HG03378 (cell line): ENCODE data around the gene COL1A2.
A peak's percentile ranks its signal among the peaks of the same experiment; 100 is the strongest.

Experiments
- ATAC-seq: cut with Tn5 transposase; IDR thresholded peaks from one replicate; pipeline ENCODE4 v1.9.1; 2021; ENCODE audit warnings: mild to moderate bottlenecking, moderate library complexity; ENCODE audit not compliant: unreplicated experiment

The COL1A2 gene

DNA sequence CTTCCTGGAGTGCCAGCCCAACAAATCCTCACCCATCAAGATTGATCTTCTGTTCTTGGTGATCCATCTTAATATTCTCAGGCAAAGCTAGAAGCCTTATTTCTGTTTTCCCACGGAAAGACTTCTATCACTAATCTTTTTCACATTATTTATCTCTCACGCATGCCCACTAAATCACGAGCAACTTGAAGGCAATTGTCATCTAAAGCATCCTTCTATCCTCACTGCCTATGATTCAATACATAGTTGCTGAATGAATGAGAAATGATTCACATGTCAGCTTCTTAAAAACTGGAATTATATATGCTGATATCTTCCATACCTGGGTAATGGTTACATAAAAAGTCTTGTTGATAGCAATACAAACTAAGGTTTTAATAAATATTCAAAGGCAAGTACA, 12.6 kb upstream of the COL1A2 start:
- ATAC-seq, result no peak

GRCh38 chr7:94382746-94383145, 11.9 kb upstream of the COL1A2 start:
- ATAC-seq, result no peak

DNA sequence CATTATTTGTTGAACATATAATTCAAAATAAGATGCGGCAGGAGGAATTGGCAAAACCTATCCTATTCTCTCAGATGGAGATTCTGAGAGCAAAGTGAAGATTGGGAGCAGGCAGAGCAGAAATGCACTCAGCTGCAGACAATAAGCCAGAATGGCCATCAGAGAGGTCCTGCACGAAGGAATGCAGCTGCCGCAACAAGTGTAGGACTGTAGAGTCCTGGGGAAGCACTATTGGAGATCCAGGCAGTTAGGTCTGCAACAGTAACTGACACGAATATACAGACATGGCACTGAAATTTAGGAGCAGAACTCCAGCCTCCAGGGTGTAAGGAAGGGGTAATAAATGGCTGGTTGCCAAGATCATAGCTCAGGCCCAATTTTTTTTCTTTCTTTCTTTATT, 10.4 kb upstream of the COL1A2 start:
- ATAC-seq, result no peak

DNA sequence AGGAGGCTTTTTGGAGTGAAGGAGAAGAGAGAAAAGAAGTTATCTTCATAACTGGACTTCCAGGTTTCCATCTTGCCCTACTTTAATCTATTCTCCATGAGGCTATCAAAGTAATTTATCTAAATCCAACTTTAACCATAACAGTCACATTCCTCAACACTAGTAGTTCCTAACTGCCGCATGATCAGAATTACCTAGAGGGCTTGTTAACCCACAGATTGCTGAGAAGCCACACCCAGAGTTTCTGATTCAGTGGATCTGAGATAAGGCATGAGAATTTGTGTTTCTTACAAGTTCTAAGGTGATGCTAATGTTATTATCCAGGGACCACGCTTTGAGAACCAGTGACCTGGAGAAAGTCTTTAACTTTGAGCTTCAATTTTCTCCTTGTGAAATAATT, 8.3 kb upstream of the COL1A2 start:
- no peak for ATAC-seq

DNA sequence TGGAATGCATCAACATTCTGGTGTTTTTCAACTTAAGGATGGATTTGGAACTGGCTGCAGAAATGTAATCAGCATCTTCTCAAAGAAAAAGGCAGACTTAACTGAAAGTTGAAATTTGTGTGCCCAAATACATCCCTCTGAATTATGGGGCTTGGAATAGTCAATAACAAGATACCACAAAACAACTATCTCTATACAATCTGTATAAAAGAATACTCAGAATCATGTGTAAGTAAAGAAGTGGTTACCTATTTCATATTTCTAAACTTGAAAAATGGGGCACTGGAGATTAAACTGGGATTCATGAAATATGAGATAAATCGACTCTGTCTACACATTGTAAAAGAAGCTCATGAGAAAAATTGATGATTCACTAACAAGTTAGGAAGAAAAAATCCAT, 6.2 kb upstream of the COL1A2 start:
- ATAC-seq, result no peak

DNA sequence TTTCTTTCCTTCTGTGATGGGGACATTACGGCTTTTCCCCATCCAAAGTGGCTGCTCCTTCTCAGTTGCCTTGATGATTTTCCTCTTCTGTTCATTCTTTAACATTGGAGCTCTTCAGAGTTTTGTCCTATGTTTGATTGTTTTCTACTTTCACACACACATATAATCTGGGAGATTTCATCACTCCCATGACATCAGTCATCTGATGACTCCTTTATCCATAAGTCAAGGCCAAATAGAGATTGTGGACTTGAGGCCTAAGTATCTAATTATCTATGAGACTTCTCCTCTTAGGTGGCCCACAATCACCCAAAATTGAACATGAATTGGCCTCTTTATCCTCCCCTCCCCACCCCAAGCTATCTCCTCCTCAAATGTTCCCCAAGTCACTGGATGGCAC, 5.3 kb upstream of the COL1A2 start:
- no peak for ATAC-seq

DNA sequence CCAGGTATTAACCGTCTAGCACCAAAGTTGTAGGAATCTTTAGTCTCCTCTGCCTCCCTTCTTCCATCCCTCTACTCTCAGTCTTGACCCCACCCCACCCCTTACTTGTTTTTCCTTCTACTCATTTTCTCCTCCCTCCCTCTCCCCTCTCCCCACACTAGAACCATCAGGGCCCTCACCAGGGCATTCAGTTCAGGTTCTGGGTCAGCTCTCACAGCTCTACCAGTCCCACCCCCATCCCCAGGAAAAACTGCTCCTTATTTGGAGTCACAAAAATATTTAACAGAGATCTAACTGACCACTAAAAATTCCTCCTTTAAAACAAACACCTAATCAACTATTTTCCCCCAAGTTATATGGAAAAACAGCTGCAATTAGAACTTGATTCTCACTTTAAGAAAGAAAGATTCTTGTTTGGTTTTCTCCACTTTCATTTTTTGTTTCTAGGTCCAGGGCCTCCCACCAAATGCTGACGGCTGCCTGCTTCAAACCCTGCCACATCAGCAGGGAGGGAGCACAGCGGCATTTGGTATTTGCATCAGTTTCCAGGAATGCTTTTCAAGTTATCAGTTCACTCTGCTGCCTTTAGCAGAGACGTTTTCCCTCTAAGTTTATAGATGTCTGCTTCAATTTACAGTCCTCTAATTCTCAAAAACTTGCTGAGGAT, 2.8 kb upstream of the COL1A2 start:
- no peak for ATAC-seq

- no peak for ATAC-seq
These were observed 2.3 kb upstream of the COL1A2 start for GRCh38 chr7:94392393-94392786.

DNA sequence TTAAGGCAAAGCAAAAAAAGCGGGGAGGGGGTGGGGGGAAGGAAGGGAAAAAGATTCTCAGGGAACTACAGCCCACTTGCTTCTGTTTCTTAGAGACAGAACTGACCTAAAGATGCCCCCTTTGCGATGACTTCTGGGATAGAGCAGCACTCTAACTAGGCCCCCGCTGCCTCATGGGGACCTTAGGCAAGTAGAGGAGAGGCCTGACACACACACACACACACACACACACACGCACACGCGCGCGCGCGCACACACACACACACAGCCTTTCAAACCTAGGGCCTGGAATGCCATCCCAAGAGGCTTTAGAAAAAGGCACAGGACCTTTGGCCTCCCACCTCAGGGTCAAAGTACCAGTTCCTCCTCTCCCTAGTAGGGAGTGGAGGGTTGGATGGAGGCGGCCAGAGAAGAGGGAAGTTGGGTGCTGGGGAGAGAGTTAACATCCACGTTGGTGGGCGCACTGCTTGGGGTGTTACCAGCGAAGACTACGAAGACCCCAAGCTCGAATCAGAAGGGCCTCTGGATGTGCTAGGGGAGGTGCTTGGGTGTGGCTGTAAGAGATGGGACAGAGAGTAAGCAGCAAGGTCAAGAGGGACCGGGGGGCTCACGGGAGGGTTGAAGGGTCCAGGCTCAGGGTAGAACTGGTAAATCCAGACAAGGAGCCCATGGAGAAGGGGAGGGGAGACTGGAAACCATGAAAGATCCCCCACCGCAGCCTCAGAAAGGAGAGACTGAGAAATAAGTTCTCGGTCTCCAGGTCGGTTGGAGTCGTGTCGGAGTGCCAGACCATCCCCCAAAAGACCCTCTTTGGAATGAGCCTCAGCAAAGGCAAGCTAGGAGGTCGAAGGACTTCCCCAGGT, 1.2 kb upstream of the COL1A2 start:
- no peak for ATAC-seq

DNA sequence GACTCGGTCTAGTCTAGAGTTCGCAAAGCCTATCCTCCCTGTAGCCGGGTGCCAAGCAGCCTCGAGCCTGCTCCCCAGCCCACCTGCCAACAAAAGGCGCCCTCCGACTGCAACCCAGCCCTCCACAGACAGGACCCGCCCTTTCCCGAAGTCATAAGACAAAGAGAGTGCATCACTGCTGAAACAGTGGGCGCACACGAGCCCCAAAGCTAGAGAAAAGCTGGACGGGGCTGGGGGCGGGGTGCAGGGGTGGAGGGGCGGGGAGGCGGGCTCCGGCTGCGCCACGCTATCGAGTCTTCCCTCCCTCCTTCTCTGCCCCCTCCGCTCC, 622 bp upstream of the COL1A2 start:
- no peak for ATAC-seq

GRCh38 chr7:94395141-94396036, 694 bp downstream of the COL1A2 start:
- ATAC-seq, result peak; percentile 95

DNA sequence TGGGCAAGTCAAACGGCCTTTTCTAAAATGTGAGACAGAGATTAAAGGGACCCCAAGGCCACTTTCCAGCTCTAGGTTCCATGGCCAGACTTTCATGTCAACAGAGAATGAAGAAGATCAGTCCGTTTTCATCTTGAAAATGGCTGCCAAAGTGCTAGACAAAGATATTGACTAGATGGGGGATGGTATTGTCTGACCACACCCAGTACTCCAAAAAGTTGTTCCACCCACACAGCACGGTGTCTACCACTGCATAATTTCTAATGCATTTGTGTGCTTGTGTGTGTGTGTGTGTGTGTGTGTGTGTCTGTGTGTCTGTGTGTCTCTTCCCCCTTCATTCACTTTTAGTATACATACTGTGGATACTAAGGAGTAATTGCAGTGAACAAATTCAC, 1.3 kb downstream of the COL1A2 start:
- no peak for ATAC-seq

DNA sequence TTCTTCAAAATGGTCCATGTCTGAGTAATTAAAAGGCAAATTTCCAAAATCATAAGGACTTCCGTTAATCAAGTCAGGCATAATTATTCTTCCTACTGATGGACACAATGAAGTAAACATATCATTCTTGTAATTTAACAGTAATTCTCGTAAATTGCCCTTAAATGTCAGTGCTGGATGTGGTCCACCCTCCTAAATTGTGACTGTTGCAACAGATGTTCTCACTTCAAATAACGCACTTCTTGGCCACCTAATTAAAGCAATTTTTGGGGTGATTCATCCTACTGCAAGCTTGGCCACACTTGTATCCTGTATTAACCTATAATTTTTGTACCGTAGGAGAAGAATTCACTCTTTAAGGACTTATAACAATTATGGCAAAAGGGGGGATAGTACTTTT, 1.9 kb downstream of the COL1A2 start:
- no peak for ATAC-seq

- no peak for ATAC-seq
These were observed 3.0 kb downstream of the COL1A2 start for GRCh38 chr7:94397722-94398121.

- ATAC-seq, result no peak
These were observed 4.1 kb downstream of the COL1A2 start for GRCh38 chr7:94398841-94399240.

DNA sequence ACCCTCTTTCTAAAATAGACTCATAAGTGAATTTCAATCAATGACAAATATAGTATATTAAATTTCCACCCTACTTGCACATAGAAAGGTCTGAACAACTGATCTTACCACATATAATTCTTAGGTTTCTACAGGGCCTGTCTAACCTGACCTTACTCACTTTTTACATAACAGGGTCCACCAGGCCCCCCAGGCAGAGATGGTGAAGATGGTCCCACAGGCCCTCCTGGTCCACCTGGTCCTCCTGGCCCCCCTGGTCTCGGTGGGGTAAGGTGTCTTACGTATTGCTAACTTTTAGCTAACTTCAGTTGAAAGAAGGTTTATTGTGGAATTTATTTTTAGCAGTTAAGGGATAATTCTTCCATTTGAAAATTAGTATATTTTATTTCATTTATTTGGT, 5.3 kb downstream of the COL1A2 start:
- ATAC-seq, result no peak

DNA sequence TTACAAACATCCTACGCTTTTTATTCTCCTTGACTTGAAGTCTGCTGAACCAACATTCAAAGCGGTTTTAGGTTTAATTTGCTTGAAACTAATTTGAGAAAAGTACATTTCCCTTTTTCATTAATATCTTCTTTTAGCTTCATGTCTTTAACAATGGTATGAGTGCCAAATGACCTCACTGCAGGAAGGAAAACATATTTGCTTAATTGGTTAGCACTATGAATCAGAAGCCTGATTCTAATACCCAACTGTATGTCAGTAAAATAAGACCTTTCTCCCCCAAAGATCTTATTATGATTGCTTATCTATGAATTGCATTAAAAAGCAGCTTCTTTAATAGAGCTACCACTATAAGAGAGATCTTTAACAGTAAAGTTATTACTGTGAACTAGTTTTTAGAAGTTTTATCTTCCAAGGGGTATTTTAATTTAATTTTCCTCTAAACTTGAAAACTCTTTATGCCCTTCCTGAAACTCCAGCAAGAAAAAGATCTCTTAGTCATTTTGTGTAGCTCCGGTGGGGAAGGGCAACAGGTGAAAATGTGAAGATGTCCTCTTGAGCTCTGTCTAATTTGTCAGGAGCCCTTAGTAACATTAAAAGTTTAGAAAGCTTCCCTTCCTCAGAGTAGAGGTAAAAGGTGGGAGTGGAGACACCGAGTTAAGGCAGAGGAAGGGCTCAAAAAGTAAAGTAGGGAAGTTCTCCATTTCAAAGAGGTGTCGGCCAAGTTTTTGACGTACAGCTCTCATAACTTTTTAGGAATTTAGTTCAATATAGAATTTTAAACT, 6.1 kb downstream of the COL1A2 start:
- ATAC-seq, result no peak

- ATAC-seq, result no peak
These were observed 6.7 kb downstream of the COL1A2 start for GRCh38 chr7:94401428-94401814.

DNA sequence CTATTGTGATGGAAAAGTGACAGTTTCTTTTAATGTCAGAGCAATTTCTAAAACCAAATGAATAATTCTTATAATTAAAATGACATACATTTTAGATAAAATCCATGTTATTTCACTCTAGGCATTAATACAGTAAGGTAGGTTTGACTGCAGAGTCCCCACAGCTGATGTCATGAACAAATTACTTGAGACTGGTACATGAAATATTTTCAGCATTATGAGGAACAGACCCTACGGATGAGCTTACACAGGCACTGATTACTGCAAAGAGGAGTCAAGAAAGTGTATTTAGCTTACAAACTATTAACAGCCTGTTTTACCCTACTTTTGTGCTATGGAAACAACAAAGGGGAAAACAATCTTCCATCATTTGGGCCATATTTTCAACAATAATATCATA, 8.9 kb downstream of the COL1A2 start:
- ATAC-seq, result no peak

GRCh38 chr7:94405506-94405905, 10.8 kb downstream of the COL1A2 start:
- ATAC-seq, result no peak

DNA sequence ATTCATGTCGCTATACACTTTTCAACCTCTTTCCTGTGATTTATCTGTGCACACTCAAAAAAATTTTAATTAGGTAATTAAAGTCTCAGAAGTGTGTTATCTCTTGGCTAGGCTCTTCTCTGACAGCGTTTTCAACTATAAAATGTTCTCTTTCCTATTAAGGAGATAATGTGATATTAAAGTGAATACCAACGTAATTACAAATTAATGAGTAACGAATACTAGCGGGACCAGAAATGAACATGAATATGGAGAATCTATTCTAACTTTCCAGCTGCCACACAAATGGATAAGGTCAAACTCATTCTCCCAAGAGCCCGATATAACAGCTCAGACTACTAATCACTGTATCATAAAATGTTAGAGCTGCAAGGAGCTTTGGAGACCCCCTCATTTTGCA, 12.0 kb downstream of the COL1A2 start:
- ATAC-seq, result no peak
